GM10248 (cell line): ENCODE results near the gene HMCN2.
"Not testable (repeated sequence)": the region's sequence is repeated elsewhere in the genome, so short reads cannot be mapped to it uniquely, and the experiment has no call there.

Source experiments
- CTCF ChIA-PET: fragments of 300-600 bp; sonication (Branson Sonifier 250); formaldehyde crosslinking; extraction: SDS; loops from one replicate; lab custom pipeline; 2021; ENCODE audit warnings: antibody characterized with exemption; lab: Yijun Ruan, JAX
- POLR2A ChIA-PET: fragments of 350-650 bp; sonication (Branson Sonifier 250); formaldehyde crosslinking; extraction: SDS; loops from one replicate; lab custom pipeline; 2020; ENCODE audit warnings: antibody characterized with exemption; lab: Yijun Ruan, JAX
- DNase-seq: peaks from one replicate; pipeline ENCODE4 v3.0.0; 2012; ENCODE audit errors: extremely low spot score
- TF ChIP-seq, protein P1 (sequence below): IDR thresholded peaks from 2 replicates; pipeline ENCODE4 v1.5.1; 2012; ENCODE audit warnings: mild to moderate bottlenecking, low read depth; ENCODE audit errors: extremely low read depth, missing control alignments, control extremely low read depth

HMCN2 gene

GRCh38 chr9:130276955-130277354 lies 11.4 kb downstream of the HMCN2 start:
- TF ChIP-seq, protein P1, sequence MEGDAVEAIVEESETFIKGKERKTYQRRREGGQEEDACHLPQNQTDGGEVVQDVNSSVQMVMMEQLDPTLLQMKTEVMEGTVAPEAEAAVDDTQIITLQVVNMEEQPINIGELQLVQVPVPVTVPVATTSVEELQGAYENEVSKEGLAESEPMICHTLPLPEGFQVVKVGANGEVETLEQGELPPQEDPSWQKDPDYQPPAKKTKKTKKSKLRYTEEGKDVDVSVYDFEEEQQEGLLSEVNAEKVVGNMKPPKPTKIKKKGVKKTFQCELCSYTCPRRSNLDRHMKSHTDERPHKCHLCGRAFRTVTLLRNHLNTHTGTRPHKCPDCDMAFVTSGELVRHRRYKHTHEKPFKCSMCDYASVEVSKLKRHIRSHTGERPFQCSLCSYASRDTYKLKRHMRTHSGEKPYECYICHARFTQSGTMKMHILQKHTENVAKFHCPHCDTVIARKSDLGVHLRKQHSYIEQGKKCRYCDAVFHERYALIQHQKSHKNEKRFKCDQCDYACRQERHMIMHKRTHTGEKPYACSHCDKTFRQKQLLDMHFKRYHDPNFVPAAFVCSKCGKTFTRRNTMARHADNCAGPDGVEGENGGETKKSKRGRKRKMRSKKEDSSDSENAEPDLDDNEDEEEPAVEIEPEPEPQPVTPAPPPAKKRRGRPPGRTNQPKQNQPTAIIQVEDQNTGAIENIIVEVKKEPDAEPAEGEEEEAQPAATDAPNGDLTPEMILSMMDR, result no peak
- DNase-seq, result no peak
- POLR2A ChIA-PET, result interaction anchor here (0.5 kb wide), 1 partner anchor 37 kb away, joined by 6 read pairs; no protein-coding TSS in a partner anchor
- CTCF ChIA-PET, result interaction anchor here (0.9 kb wide), 1 partner anchor 38 kb away, joined by 3 read pairs; no protein-coding TSS in a partner anchor

DNA sequence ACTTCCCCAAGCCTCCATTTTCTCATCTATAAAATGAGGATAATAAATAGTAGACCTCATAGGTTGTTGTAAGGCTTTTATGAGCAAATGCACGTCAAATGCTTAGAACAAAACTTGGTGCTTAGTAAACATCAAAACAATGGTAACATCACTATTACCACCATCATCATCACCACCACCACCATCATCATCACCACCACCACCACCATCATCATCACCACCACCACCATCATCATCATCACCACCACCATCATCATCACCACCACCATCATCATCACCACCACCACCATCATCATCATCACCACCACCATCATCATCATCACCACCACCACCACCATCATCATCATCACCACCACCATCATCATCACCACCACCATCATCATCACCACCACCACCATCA lies 12.0 kb downstream of the HMCN2 start:
- DNase-seq, result not testable (repeated sequence)
- CTCF ChIA-PET, result interaction anchor here (0.9 kb wide), 1 partner anchor 37 kb away, joined by 3 read pairs; no protein-coding TSS in a partner anchor
- POLR2A ChIA-PET, result interaction anchor here (0.5 kb wide), 1 partner anchor 36 kb away, joined by 6 read pairs; no protein-coding TSS in a partner anchor

DNA sequence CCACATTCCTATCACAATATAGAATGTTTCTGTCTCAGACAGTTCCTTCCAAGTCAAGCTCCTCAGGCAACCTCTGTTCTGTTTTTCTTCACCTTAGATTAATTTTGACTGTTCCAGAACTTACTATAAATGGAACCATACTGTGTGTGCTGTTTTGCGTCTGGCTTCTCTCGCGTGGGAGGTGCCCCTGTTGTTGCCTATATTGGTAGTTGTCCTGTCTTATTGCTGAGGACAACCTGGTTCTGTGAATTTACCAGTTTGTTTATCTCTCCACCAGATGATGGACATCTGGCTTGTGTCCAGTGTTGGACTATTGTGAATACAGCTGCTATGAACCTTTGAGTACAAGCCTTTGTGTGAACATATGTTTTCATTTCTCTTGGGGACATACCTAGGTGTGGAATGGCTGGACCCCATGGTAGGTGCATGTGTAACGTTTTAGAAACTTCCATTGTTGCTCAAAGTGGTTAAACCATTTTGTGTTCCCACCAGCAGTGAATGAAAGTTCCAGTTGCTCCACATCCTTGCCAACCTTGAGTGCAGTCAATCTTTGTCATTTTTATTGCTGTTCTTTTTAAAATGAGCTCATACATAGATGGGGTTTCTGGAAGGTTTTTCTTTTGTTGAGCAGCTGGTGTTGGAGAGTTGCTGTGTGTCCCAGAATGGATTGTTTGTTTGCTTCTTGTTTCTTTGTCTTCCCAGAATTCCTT lies 18.1 kb downstream of the HMCN2 start:
- TF ChIP-seq, protein P1, result no peak
- no peak for DNase-seq
- CTCF ChIA-PET, result interaction anchor here (1.3 kb wide), 1 partner anchor 16 kb away, joined by 3 read pairs; no protein-coding TSS in a partner anchor
- POLR2A ChIA-PET, result no interaction called here

DNA sequence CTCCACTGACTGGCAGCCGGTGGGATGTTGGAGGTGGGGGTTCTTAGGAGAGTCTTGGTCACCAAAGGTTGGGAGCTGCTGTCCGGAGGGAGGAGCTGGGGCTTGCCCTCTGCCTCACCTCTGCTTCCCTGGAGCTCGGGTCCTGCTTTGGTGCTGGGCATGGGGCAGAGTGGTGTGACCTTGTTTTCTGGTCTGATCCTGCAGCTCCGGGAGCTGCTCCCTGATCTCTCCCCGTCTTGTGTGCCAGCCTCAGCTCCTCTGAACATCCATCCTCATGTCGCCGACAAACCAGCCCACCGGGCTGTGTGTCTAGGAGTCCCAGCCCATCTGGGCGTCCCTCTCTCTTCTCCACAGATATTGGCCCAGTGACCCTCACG lies 18.7 kb downstream of the HMCN2 start:
- POLR2A ChIA-PET, result no interaction called here
- no peak for DNase-seq
- TF ChIP-seq, protein P1, result no peak
- CTCF ChIA-PET, result interaction anchor here (1.3 kb wide), 1 partner anchor 17 kb away, joined by 3 read pairs; no protein-coding TSS in a partner anchor

GRCh38 chr9:130284690-130285089 lies 19.1 kb downstream of the HMCN2 start:
- no peak for DNase-seq
- TF ChIP-seq, protein P1, result no peak
- POLR2A ChIA-PET, result no interaction called here
- CTCF ChIA-PET, result interaction anchor here (1.3 kb wide), 1 partner anchor 17 kb away, joined by 3 read pairs; no protein-coding TSS in a partner anchor

GRCh38 chr9:130285271-130285670 lies 19.7 kb downstream of the HMCN2 start:
- CTCF ChIA-PET, result no interaction called here

More at GRCh38 chr9:130285271-130285670, 19.7 kb downstream of the HMCN2 start:
- POLR2A ChIA-PET, result no interaction called here
- no peak for DNase-seq
- TF ChIP-seq, protein P1, result no peak
